ENCODE results near the gene PRKCE. TPM values are rescaled to one million over a fixed set of nuclear protein-coding genes. Genes with fewer than 3 reads are reported as not detected.

PRKCE gene
- total and polyA plus RNA-seq, 2 donors: 3.2 to 3.3 TPM

DNA sequence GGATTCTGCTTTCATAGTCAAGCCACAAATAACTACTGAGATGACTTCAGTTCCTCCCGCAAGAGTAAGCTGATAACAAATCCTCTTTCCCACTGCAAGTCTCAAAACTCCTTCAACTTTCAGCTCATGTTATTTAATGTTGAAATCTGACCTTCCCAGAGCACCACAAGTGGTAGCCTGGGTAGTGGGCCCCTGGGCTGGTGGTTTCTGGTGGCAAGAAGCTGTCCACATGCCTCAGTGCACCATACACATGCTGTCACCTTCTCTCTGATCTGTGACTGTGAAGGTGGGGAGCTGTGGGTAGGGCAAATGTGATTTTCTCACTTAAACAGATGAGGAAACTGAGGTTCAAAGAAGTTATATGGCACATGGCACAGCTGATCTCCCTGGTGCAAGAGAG, 399.6 kb downstream of the PRKCE start:
- WGBS: 97% methylated on average over 1 of the region's 1 CpG
- no peak for DNase-seq (ENCODE audit: low read depth in 6 of 9, low spot score in 9 of 9)
- H3K27me3 ChIP-seq (ENCODE audit: control insufficient read depth in 2 of 2, insufficient read depth in 1 of 2, low read length in 1 of 2): no peaks in the 10 kb centered on the region
- H3K36me3 ChIP-seq (ENCODE audit: control insufficient read depth in 2 of 2, insufficient read depth in 2 of 2, low read length in 1 of 2): no peaks in the 10 kb centered on the region
- H3K4me3 ChIP-seq (ENCODE audit: low read length in 2 of 2): no peak overlapping the region
- no peaks in the 10 kb centered on the region for H3K9me3 ChIP-seq (ENCODE audit: control insufficient read depth in 2 of 2, insufficient read depth in 1 of 2, low read length in 1 of 2)
- H3K4me1 ChIP-seq (ENCODE audit: control insufficient read depth in 2 of 2, insufficient read depth in 2 of 2, low read length in 2 of 2): peaks cover 0 to 3% of the 10 kb centered on the region in 2 donors
- H3K27ac ChIP-seq (ENCODE audit: low read depth in 1 of 2, low read length in 1 of 2): no peak overlapping the region

DNA sequence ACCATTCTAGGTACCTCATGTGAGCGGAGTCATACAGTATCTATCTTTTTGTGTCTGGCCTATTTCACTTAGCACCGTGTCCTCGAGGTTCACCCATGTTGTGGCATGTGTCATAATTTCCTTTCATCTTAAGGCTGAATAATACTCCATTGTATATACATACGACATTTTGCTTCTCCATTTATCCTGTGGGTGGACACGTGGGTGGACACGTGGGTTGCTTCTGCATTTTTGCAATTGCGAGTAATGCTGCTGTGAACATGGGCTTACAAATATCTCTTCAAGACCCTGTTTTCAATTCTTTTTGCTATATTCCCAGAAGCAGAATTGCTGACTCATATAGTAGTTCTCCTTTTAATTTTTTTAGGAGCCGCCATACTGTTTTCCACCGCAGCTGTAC, 402.1 kb downstream of the PRKCE start:
- Histone ChIP-seq H3K27ac (ENCODE audit: low read depth in 1 of 2, low read length in 1 of 2) (no peak overlapping the region), H3K36me3 (ENCODE audit: control insufficient read depth in 2 of 2, insufficient read depth in 2 of 2, low read length in 1 of 2) (no peaks in the 10 kb centered on the region), H3K9me3 (ENCODE audit: control insufficient read depth in 2 of 2, insufficient read depth in 1 of 2, low read length in 1 of 2) (no peaks in the 10 kb centered on the region), H3K4me1 (ENCODE audit: control insufficient read depth in 2 of 2, insufficient read depth in 2 of 2, low read length in 2 of 2) (peaks cover 0 to 3% of the 10 kb centered on the region in 2 donors), H3K4me3 (ENCODE audit: low read length in 2 of 2) (no peak overlapping the region), H3K27me3 (ENCODE audit: control insufficient read depth in 2 of 2, insufficient read depth in 1 of 2, low read length in 1 of 2) (no peaks in the 10 kb centered on the region)
- 92% methylated on average over 9 of the region's 9 CpGs for WGBS
- DNase-seq (ENCODE audit: low read depth in 6 of 9, low spot score in 9 of 9): no peak

DNA sequence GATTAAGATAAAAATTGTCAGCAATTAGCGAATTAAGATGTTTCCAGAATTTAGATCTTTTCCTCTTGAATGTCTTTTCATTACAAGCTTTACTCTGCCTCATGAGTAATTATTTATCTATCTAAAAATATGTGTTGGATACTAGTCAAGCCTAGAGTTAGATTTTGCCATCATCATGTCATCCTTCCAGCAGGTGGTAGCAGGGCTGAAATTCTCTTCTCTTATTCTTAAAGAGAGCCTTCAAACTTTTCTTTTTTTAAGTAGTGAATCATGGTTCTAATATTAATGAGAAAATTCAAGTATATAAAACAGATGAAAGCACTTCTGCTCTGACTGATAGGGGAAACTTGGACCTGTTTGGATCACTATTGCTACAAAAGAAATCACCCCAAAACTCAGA, 405.1 kb downstream of the PRKCE start:
- no peak for DNase-seq (ENCODE audit: low read depth in 6 of 9, low spot score in 9 of 9)
- Histone ChIP-seq H3K27ac (ENCODE audit: low read depth in 1 of 2, low read length in 1 of 2) (no peak overlapping the region), H3K9me3 (ENCODE audit: control insufficient read depth in 2 of 2, insufficient read depth in 1 of 2, low read length in 1 of 2) (no peaks in the 10 kb centered on the region), H3K4me3 (ENCODE audit: low read length in 2 of 2) (no peak overlapping the region), H3K4me1 (ENCODE audit: control insufficient read depth in 2 of 2, insufficient read depth in 2 of 2, low read length in 2 of 2) (no peaks in the 10 kb centered on the region), H3K36me3 (ENCODE audit: control insufficient read depth in 2 of 2, insufficient read depth in 2 of 2, low read length in 1 of 2) (no peaks in the 10 kb centered on the region), H3K27me3 (ENCODE audit: control insufficient read depth in 2 of 2, insufficient read depth in 1 of 2, low read length in 1 of 2) (no peaks in the 10 kb centered on the region)
- 95% methylated on average over 1 of the region's 1 CpG for whole genome bisulfite sequencing

DNA sequence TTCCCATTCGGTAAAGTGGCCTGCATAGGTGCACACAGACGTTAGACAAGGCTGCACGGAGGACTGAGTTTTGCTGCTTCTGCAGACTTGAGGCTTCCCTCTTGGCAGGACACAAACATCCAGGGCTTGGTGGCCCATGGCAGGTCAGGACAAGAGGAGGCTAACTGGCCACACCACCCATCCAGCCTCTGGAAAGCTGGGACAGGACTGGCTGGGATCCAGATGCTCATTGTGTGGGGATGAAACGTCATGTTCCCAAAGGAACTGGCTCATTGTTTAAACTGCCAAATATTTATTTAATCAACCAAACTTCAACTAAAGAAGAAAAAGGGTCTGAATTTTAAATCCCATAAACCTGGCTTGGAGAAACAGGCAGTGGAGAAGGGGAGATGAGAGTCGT, 406.7 kb downstream of the PRKCE start:
- H3K36me3 ChIP-seq (ENCODE audit: control insufficient read depth in 2 of 2, insufficient read depth in 2 of 2, low read length in 1 of 2): no peaks in the 10 kb centered on the region
- no peak overlapping the region for H3K27ac ChIP-seq (ENCODE audit: low read depth in 1 of 2, low read length in 1 of 2)
- no peaks in the 10 kb centered on the region for H3K27me3 ChIP-seq (ENCODE audit: control insufficient read depth in 2 of 2, insufficient read depth in 1 of 2, low read length in 1 of 2)
- no peak overlapping the region for H3K4me3 ChIP-seq (ENCODE audit: low read length in 2 of 2)
- no peak for DNase-seq (ENCODE audit: low read depth in 6 of 9, low spot score in 9 of 9)
- H3K9me3 ChIP-seq (ENCODE audit: control insufficient read depth in 2 of 2, insufficient read depth in 1 of 2, low read length in 1 of 2): no peaks in the 10 kb centered on the region
- H3K4me1 ChIP-seq (ENCODE audit: control insufficient read depth in 2 of 2, insufficient read depth in 2 of 2, low read length in 2 of 2): no peaks in the 10 kb centered on the region
- WGBS: 56% methylated on average over 5 of the region's 5 CpGs

DNA sequence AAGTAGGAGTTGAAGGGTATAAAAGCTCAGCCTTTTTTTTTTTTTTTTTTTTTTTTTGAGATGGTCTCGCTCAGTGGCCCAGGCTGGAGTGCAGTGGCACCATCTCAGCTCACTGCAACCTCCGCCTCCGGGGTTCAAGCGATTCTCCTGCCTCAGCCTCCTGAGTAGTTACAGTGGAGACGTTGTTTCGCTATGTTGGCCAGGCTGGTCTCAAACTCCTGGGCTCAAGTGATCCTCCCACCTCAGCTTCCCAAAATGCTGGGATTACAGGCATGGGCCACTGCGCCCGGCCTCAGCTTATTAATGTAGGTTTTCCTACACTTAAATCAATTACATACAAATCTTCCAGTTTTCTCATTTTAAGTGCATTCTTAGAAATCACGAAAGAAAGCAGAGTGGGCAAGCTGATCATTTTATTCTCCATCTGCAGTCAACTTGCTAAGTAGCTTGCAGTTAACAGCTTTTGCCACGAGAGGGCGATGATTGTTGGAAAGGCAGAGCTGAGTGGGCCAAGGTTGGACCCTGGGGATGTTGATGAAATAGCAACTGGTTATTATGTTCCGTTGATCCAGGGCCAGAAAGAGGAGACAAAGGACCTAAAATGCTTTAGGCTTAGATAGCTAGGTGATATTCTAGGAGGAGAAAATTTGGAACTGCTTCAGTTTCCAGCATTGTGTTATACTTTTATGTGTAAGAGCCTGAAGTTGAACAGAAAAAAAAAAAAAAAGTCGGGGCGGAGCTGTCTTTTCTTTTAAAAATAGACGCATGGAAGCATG, 411.4 kb downstream of the PRKCE start:
- Histone ChIP-seq H3K9me3 (ENCODE audit: control insufficient read depth in 2 of 2, insufficient read depth in 1 of 2, low read length in 1 of 2) (no peaks in the 10 kb centered on the region), H3K27me3 (ENCODE audit: control insufficient read depth in 2 of 2, insufficient read depth in 1 of 2, low read length in 1 of 2) (no peaks in the 10 kb centered on the region), H3K4me3 (ENCODE audit: low read length in 2 of 2) (no peak overlapping the region), H3K27ac (ENCODE audit: low read depth in 1 of 2, low read length in 1 of 2) (no peak overlapping the region), H3K4me1 (ENCODE audit: control insufficient read depth in 2 of 2, insufficient read depth in 2 of 2, low read length in 2 of 2) (peaks cover 0 to 2% of the 10 kb centered on the region in 2 donors), H3K36me3 (ENCODE audit: control insufficient read depth in 2 of 2, insufficient read depth in 2 of 2, low read length in 1 of 2) (no peaks in the 10 kb centered on the region)
- WGBS: 69% methylated on average over 15 of the region's 15 CpGs
- DNase-seq (ENCODE audit: low read depth in 6 of 9, low spot score in 9 of 9): peak; percentile 21 to 83 (median 61)

DNA sequence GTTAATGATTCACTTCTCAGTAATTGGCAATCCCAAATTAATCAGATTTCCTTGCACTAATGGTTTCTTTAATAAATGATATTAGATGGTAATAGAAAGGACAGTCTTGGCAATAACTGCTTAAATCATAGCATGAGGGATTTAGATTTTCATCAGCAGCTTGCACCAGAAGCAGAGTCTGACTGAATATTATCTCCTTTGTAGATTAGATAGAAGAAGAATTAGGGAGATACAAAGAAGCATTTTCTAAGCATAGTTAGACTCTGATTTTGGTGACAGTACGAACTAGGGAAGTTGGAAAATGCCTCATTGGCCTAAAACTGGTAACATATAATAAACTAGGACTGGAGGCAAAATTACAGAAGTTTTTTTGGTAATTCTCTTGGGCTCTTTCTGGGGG, 412.9 kb downstream of the PRKCE start:
- H3K9me3 ChIP-seq (ENCODE audit: control insufficient read depth in 2 of 2, insufficient read depth in 1 of 2, low read length in 1 of 2): no peaks in the 10 kb centered on the region
- no peak overlapping the region for H3K4me3 ChIP-seq (ENCODE audit: low read length in 2 of 2)
- DNase-seq (ENCODE audit: low read depth in 6 of 9, low spot score in 9 of 9): no peak
- no peaks in the 10 kb centered on the region for H3K36me3 ChIP-seq (ENCODE audit: control insufficient read depth in 2 of 2, insufficient read depth in 2 of 2, low read length in 1 of 2)
- 93% methylated on average over 1 of the region's 1 CpG for WGBS
- no peaks in the 10 kb centered on the region for H3K27me3 ChIP-seq (ENCODE audit: control insufficient read depth in 2 of 2, insufficient read depth in 1 of 2, low read length in 1 of 2)
- peaks cover 0 to 2% of the 10 kb centered on the region in 2 donors for H3K4me1 ChIP-seq (ENCODE audit: control insufficient read depth in 2 of 2, insufficient read depth in 2 of 2, low read length in 2 of 2)
- no peak overlapping the region for H3K27ac ChIP-seq (ENCODE audit: low read depth in 1 of 2, low read length in 1 of 2)

DNA sequence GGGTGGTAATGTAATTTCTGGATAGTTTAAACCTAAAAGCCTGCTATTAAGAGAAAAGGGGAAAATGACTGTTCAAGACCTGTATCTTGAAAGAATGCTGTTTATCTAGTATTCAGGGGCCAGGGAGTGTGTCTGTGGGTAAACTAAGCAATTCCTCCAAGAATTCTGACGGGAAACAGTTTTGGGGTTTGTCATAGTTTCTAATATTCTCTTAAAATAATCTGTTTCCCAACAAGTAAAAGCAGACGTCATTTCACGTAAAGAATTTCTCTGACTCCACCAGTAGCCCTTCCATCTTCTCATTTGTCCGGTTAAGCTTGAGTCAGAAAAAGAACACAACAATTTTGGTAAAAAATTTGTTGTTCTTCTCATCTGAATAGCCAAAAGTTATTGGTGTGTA, 413.7 kb downstream of the PRKCE start:
- no peak for DNase-seq (ENCODE audit: low read depth in 6 of 9, low spot score in 9 of 9)
- Histone ChIP-seq H3K4me1 (ENCODE audit: control insufficient read depth in 2 of 2, insufficient read depth in 2 of 2, low read length in 2 of 2) (peaks cover 0 to 2% of the 10 kb centered on the region in 2 donors), H3K4me3 (ENCODE audit: low read length in 2 of 2) (no peak overlapping the region), H3K36me3 (ENCODE audit: control insufficient read depth in 2 of 2, insufficient read depth in 2 of 2, low read length in 1 of 2) (no peaks in the 10 kb centered on the region), H3K27me3 (ENCODE audit: control insufficient read depth in 2 of 2, insufficient read depth in 1 of 2, low read length in 1 of 2) (no peaks in the 10 kb centered on the region), H3K9me3 (ENCODE audit: control insufficient read depth in 2 of 2, insufficient read depth in 1 of 2, low read length in 1 of 2) (no peaks in the 10 kb centered on the region), H3K27ac (ENCODE audit: low read depth in 1 of 2, low read length in 1 of 2) (no peak overlapping the region)
- WGBS: 98% methylated on average over 4 of the region's 4 CpGs

DNA sequence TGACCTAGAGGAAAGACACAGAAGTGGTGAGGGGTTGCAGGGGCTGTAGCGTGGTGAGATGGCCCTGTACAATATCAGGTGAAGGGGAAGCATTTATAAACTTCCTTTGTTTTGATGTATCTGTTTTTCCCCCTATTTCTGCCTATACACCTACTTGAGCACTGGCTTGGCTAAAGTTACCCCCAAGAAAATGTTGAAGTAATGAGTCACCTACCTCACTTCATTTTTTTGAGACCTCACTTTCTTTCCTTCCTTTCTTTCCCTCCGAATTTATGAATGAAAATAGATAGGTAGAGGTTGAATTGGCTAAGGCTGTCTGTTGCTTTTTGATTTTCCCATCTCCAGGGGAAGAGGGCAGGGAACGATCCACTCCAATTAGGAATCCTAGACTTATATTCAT, 414.6 kb downstream of the PRKCE start:
- no peak for DNase-seq (ENCODE audit: low read depth in 6 of 9, low spot score in 9 of 9)
- no peaks in the 10 kb centered on the region for H3K36me3 ChIP-seq (ENCODE audit: control insufficient read depth in 2 of 2, insufficient read depth in 2 of 2, low read length in 1 of 2)
- no peaks in the 10 kb centered on the region for H3K27me3 ChIP-seq (ENCODE audit: control insufficient read depth in 2 of 2, insufficient read depth in 1 of 2, low read length in 1 of 2)
- H3K4me3 ChIP-seq (ENCODE audit: low read length in 2 of 2): no peak overlapping the region
- 94% methylated on average over 3 of the region's 3 CpGs for WGBS
- no peak overlapping the region for H3K27ac ChIP-seq (ENCODE audit: low read depth in 1 of 2, low read length in 1 of 2)
- peaks cover 0 to 2% of the 10 kb centered on the region in 2 donors for H3K4me1 ChIP-seq (ENCODE audit: control insufficient read depth in 2 of 2, insufficient read depth in 2 of 2, low read length in 2 of 2)
- no peaks in the 10 kb centered on the region for H3K9me3 ChIP-seq (ENCODE audit: control insufficient read depth in 2 of 2, insufficient read depth in 1 of 2, low read length in 1 of 2)

DNA sequence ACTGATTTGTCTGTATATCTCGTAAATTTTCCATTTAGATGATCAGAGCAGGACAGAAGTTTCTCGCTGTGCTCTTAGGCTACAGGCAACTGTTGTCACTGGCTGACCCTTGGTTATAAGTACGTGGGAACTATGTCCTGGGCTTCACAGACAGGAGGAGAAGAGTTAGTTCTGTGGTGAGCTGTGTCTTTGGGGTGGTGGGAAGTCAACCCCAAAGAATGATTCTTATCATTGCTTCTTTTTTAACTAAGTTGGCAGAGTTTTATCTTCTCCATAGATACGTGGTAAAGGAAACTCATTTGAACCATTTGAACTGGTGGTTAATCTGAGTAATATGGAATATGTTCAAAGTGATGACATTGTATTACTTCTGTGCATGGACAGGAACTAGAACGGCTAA, 415.1 kb downstream of the PRKCE start:
- WGBS: 57% methylated on average over 5 of the region's 5 CpGs
- Histone ChIP-seq H3K4me1 (ENCODE audit: control insufficient read depth in 2 of 2, insufficient read depth in 2 of 2, low read length in 2 of 2) (peaks cover 0 to 2% of the 10 kb centered on the region in 2 donors), H3K9me3 (ENCODE audit: control insufficient read depth in 2 of 2, insufficient read depth in 1 of 2, low read length in 1 of 2) (no peaks in the 10 kb centered on the region), H3K27me3 (ENCODE audit: control insufficient read depth in 2 of 2, insufficient read depth in 1 of 2, low read length in 1 of 2) (no peaks in the 10 kb centered on the region), H3K36me3 (ENCODE audit: control insufficient read depth in 2 of 2, insufficient read depth in 2 of 2, low read length in 1 of 2) (no peaks in the 10 kb centered on the region), H3K4me3 (ENCODE audit: low read length in 2 of 2) (no peak overlapping the region), H3K27ac (ENCODE audit: low read depth in 1 of 2, low read length in 1 of 2) (no peak overlapping the region)
- no peak for DNase-seq (ENCODE audit: low read depth in 6 of 9, low spot score in 9 of 9)
